OCI-LY1 (cell line): ENCODE data around the gene PEAR1.

ENCODE experiments used
- H2AFZ ChIP-seq: fragments of 200-600 bp; sonication (generic), shearing (Covaris generic); 2 replicates; pipeline ENCODE4 v1.6.0; 2014; ENCODE audit warnings: antibody characterized with exemption, mild to moderate bottlenecking, low read length
- H3F3A ChIP-seq: fragments of 200-600 bp; sonication (generic), shearing (Covaris generic); 2 replicates; pipeline ENCODE4 v1.6.0; 2014; ENCODE audit warnings: mild to moderate bottlenecking, antibody characterized with exemption, low read length, moderate library complexity; ENCODE audit not compliant: insufficient read depth
- H3K27ac ChIP-seq: fragments of 200-600 bp; sonication (generic); 2 replicates; pipeline ENCODE4 v1.5.1; 2014; ENCODE audit warnings: low read length, mixed run types, mild to moderate bottlenecking, low read depth; ENCODE audit not compliant: poor library complexity, severe bottlenecking
- H3K27me3 ChIP-seq: fragments of 200-600 bp; sonication (generic); 2 replicates; pipeline ENCODE4 v1.6.0; 2014; ENCODE audit warnings: antibody characterized with exemption, mild to moderate bottlenecking, low read length, moderate library complexity; ENCODE audit not compliant: insufficient read depth
- H3K36me3 ChIP-seq: fragments of 200-600 bp; sonication (generic); 2 replicates; pipeline ENCODE4 v1.6.1; 2014; ENCODE audit warnings: mild to moderate bottlenecking, antibody characterized with exemption, low read length, moderate library complexity, mixed read lengths; ENCODE audit not compliant: insufficient read depth
- H3K4me1 ChIP-seq: fragments of 200-600 bp; sonication (generic); 2 replicates; pipeline ENCODE4 v1.5.1; 2014; ENCODE audit warnings: mild to moderate bottlenecking, low read length, moderate library complexity; ENCODE audit not compliant: insufficient read depth, severe bottlenecking
- H3K4me2 ChIP-seq: fragments of 200-600 bp; sonication (generic), shearing (Covaris generic); 2 replicates; pipeline ENCODE4 v1.6.1; 2014; ENCODE audit warnings: low read length
- H3K4me3 ChIP-seq: fragments of 200-600 bp; sonication (generic); 2 replicates; pipeline ENCODE4 v1.5.1; 2014; ENCODE audit warnings: low read length, low read depth, mild to moderate bottlenecking, mixed read lengths; ENCODE audit not compliant: poor library complexity, severe bottlenecking
- H3K79me2 ChIP-seq: fragments of 200-600 bp; shearing (Covaris generic); 2 replicates; pipeline ENCODE4 v1.6.1; 2016; ENCODE audit warnings: mixed run types, low read length, mixed read lengths; ENCODE audit not compliant: insufficient read depth
- H3K9ac ChIP-seq: fragments of 200-600 bp; sonication (generic), shearing (Covaris generic); 2 replicates; pipeline ENCODE4 v1.6.1; 2014; ENCODE audit warnings: mild to moderate bottlenecking, low read length, mixed read lengths
- H3K9me2 ChIP-seq: fragments of 200-600 bp; sonication (generic), shearing (Covaris generic); 2 replicates; pipeline ENCODE4 v1.6.1; 2014; ENCODE audit warnings: low read depth, mild to moderate bottlenecking, low read length, mixed read lengths
- H3K9me3 ChIP-seq: fragments of 200-600 bp; shearing (Covaris generic); 2 replicates; pipeline ENCODE4 v1.6.1; 2014; ENCODE audit warnings: low read length, mixed read lengths
- H4K20me1 ChIP-seq: fragments of 200-600 bp; sonication (generic), shearing (Covaris generic); 2 replicates; pipeline ENCODE4 v1.6.0; 2016; ENCODE audit warnings: mild to moderate bottlenecking, low read length; ENCODE audit not compliant: insufficient read depth
- CTCF ChIP-seq: fragments of 200-600 bp; sonication (generic), shearing (Covaris generic); IDR thresholded peaks from 2 replicates; pipeline ENCODE4 v1.5.1; 2017; ENCODE audit warnings: mild to moderate bottlenecking, antibody characterized with exemption, low read length, moderate library complexity, mixed read lengths
- EZH2 ChIP-seq: fragments of 200-600 bp; sonication (generic), shearing (Covaris generic); IDR thresholded peaks from 2 replicates; pipeline ENCODE4 v1.8.0; 2017; ENCODE audit warnings: borderline replicate concordance, mixed run types, mild to moderate bottlenecking, antibody characterized with exemption, low read length, moderate library complexity, mixed read lengths

Gene PEAR1

GRCh38 chr1:156865865-156866248, 27.7 kb upstream of the PEAR1 start:
- H3K4me3 ChIP-seq = no peak overlapping the region
- no peaks in the 10 kb centered on the region for H3K36me3 ChIP-seq
- H3K9me3 ChIP-seq = no peaks in the 10 kb centered on the region
- no peaks in the 10 kb centered on the region for H3F3A ChIP-seq
- no peaks in the 10 kb centered on the region for H3K9me2 ChIP-seq
- H3K4me2 ChIP-seq = no peak overlapping the region
- H3K9ac ChIP-seq = no peak overlapping the region
- no peaks in the 10 kb centered on the region for H4K20me1 ChIP-seq
- H3K79me2 ChIP-seq = no peaks in the 10 kb centered on the region
- H2AFZ ChIP-seq = no peak overlapping the region
- no peak for TF ChIP-seq CTCF
- TF ChIP-seq EZH2 = no peak
- no peak overlapping the region for H3K27ac ChIP-seq
- H3K4me1 ChIP-seq = no peaks in the 10 kb centered on the region
- H3K27me3 ChIP-seq = 0 out of 2 replicates have a peak, but pooled peaks cover 10% of the 10 kb centered on the region

- Histone ChIP-seq H3K27ac (no peak overlapping the region), H2AFZ (no peak overlapping the region), H3K4me3 (no peak overlapping the region), H4K20me1 (no peaks in the 10 kb centered on the region), H3F3A (no peaks in the 10 kb centered on the region), H3K4me2 (no peak overlapping the region), H3K4me1 (no peaks in the 10 kb centered on the region), H3K27me3 (0 out of 2 replicates have a peak, but pooled peaks cover 9% of the 10 kb centered on the region), H3K9me3 (no peaks in the 10 kb centered on the region), H3K36me3 (no peaks in the 10 kb centered on the region), H3K9ac (no peak overlapping the region), H3K79me2 (no peaks in the 10 kb centered on the region), H3K9me2 (no peaks in the 10 kb centered on the region)
- TF ChIP-seq EZH2 (no peak), CTCF (no peak)
Measured at GRCh38 chr1:156866249-156866909, 27.1 kb upstream of the PEAR1 start.

GRCh38 chr1:156868341-156868740, 25.2 kb upstream of the PEAR1 start:
- no peaks in the 10 kb centered on the region for H3K9me3 ChIP-seq
- no peaks in the 10 kb centered on the region for H4K20me1 ChIP-seq
- H3K4me2 ChIP-seq = no peak overlapping the region
- H2AFZ ChIP-seq = no peak overlapping the region
- H3K36me3 ChIP-seq = no peaks in the 10 kb centered on the region
- no peaks in the 10 kb centered on the region for H3K4me1 ChIP-seq
- H3K27ac ChIP-seq = no peak overlapping the region
- no peaks in the 10 kb centered on the region for H3K9me2 ChIP-seq
- no peak overlapping the region for H3K9ac ChIP-seq
- no peak overlapping the region for H3K4me3 ChIP-seq
- H3F3A ChIP-seq = no peaks in the 10 kb centered on the region
- TF ChIP-seq EZH2 (no peak), CTCF (no peak)
- H3K79me2 ChIP-seq = no peaks in the 10 kb centered on the region
- 0 out of 2 replicates have a peak, but pooled peaks cover 4% of the 10 kb centered on the region for H3K27me3 ChIP-seq
